ENCODE results near the gene ST3GAL3. TPM values are rescaled to one million over a fixed set of nuclear protein-coding genes. Genes with fewer than 3 reads are reported as not detected.

Gene ST3GAL3
- total and polyA plus RNA-seq, 10 of the 15 experiments (the other 5 are each of a cell fraction or from before 2014, with no cell fraction given) = 1.2 to 19.3 (median 11.0) TPM

GRCh38 chr1:43766818-43767525, 59.6 kb downstream of the ST3GAL3 start (continued):
- TF ChIP-seq, protein P1, sequence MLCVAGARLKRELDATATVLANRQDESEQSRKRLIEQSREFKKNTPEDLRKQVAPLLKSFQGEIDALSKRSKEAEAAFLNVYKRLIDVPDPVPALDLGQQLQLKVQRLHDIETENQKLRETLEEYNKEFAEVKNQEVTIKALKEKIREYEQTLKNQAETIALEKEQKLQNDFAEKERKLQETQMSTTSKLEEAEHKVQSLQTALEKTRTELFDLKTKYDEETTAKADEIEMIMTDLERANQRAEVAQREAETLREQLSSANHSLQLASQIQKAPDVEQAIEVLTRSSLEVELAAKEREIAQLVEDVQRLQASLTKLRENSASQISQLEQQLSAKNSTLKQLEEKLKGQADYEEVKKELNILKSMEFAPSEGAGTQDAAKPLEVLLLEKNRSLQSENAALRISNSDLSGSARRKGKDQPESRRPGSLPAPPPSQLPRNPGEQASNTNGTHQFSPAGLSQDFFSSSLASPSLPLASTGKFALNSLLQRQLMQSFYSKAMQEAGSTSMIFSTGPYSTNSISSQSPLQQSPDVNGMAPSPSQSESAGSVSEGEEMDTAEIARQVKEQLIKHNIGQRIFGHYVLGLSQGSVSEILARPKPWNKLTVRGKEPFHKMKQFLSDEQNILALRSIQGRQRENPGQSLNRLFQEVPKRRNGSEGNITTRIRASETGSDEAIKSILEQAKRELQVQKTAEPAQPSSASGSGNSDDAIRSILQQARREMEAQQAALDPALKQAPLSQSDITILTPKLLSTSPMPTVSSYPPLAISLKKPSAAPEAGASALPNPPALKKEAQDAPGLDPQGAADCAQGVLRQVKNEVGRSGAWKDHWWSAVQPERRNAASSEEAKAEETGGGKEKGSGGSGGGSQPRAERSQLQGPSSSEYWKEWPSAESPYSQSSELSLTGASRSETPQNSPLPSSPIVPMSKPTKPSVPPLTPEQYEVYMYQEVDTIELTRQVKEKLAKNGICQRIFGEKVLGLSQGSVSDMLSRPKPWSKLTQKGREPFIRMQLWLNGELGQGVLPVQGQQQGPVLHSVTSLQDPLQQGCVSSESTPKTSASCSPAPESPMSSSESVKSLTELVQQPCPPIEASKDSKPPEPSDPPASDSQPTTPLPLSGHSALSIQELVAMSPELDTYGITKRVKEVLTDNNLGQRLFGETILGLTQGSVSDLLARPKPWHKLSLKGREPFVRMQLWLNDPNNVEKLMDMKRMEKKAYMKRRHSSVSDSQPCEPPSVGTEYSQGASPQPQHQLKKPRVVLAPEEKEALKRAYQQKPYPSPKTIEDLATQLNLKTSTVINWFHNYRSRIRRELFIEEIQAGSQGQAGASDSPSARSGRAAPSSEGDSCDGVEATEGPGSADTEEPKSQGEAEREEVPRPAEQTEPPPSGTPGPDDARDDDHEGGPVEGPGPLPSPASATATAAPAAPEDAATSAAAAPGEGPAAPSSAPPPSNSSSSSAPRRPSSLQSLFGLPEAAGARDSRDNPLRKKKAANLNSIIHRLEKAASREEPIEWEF (IDR thresholded peaks at IDR 0.05; ENCODE audit: insufficient replicate concordance, low read depth, low read length) = no peak
- TF ChIP-seq HDAC2 (IDR thresholded peaks at IDR 0.05) (no peak), ZNF207 (IDR thresholded peaks at IDR 0.05; ENCODE audit: borderline replicate concordance) (no peak), HCFC1 (IDR thresholded peaks at IDR 0.05; ENCODE audit: low read length) (no peak), ATF7 (IDR thresholded peaks at IDR 0.05; ENCODE audit: low read depth) (peak; percentile 12; the same call in 1 of the 2 replicates), ELK1 (IDR thresholded peaks at IDR 0.05; ENCODE audit: low read depth, low read length) (no peak), CBX5 (IDR thresholded peaks at IDR 0.05; ENCODE audit: low read depth) (no peak), PAX5 (IDR thresholded peaks at IDR 0.05; ENCODE audit: borderline replicate concordance, low read depth, low read length) (no peak), JUND (IDR thresholded peaks at IDR 0.05; ENCODE audit: low read depth, low read length) (no peak), RELA (IDR thresholded peaks at IDR 0.05; ENCODE audit: borderline replicate concordance, partially characterized antibody) (no peak), TAF1 (IDR thresholded peaks at IDR 0.05; ENCODE audit: borderline replicate concordance, low read depth, low read length) (no peak), SMARCA5 (IDR thresholded peaks at IDR 0.05) (0 out of 2 replicates have a peak, but pooled peaks have one; percentile 35), DPF2 (IDR thresholded peaks at IDR 0.05) (peak; percentile 61; the same call in 1 of the 2 replicates), MAX (IDR thresholded peaks at IDR 0.05; ENCODE audit: low read depth, low read length) (no peak), HDAC6 (IDR thresholded peaks at IDR 0.05; ENCODE audit: unreplicated experiment) (no peak), RUNX3 (IDR thresholded peaks at IDR 0.05; ENCODE audit: low read length) (peak; percentile 75), CREM (IDR thresholded peaks at IDR 0.05; ENCODE audit: low read depth) (0 out of 2 replicates have a peak, but pooled peaks have one; percentile 9), NFYB (IDR thresholded peaks at IDR 0.05; ENCODE audit: insufficient read depth, low read depth, low read length) (no peak), FOXK2 (IDR thresholded peaks at IDR 0.05) (no peak), EED (IDR thresholded peaks at IDR 0.05; ENCODE audit: low read depth) (peak; percentile 44; the same call in 1 of the 2 replicates)
- TF ChIP-seq, protein P2, sequence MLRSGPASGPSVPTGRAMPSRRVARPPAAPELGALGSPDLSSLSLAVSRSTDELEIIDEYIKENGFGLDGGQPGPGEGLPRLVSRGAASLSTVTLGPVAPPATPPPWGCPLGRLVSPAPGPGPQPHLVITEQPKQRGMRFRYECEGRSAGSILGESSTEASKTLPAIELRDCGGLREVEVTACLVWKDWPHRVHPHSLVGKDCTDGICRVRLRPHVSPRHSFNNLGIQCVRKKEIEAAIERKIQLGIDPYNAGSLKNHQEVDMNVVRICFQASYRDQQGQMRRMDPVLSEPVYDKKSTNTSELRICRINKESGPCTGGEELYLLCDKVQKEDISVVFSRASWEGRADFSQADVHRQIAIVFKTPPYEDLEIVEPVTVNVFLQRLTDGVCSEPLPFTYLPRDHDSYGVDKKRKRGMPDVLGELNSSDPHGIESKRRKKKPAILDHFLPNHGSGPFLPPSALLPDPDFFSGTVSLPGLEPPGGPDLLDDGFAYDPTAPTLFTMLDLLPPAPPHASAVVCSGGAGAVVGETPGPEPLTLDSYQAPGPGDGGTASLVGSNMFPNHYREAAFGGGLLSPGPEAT (IDR thresholded peaks at IDR 0.05; ENCODE audit: low read depth) = 0 out of 2 replicates have a peak, but pooled peaks have one; percentile 31

All from GM12878 (cell line).